ENCODE results near the gene DMBT1.

The DMBT1 gene

DNA sequence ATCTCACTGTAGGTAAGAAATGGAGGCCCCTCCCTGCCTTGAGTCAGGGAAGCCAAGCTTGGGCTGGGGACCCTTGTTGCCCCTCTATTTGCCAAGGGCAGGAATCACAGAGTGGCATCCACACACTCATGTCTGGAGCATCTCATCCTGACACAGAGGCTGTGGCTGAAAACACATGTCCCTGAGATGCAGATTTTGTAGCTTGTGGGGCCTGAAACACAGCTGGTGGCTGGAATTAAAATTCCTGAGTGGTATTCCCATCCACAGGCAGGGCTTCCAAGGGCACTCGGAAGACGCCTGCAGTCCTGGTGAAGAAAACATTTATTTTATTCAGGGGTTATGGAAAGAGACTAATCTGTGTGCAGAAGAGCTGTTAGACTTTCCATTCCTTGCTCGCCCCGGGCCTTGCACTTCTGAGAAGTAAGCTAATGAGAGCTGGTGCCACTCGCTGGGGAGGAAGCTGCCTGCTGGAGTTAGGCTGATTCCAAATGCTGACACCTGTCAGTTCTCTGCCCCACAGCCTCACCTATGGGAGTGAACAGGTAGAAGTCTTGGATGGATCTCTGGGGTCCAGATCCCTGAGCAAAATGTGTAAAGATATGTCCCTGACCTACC, 103.1 kb downstream of the DMBT1 start:
- no peak for DNase-seq (ENCODE audit: low read depth)
- TF ChIP-seq, protein P1, sequence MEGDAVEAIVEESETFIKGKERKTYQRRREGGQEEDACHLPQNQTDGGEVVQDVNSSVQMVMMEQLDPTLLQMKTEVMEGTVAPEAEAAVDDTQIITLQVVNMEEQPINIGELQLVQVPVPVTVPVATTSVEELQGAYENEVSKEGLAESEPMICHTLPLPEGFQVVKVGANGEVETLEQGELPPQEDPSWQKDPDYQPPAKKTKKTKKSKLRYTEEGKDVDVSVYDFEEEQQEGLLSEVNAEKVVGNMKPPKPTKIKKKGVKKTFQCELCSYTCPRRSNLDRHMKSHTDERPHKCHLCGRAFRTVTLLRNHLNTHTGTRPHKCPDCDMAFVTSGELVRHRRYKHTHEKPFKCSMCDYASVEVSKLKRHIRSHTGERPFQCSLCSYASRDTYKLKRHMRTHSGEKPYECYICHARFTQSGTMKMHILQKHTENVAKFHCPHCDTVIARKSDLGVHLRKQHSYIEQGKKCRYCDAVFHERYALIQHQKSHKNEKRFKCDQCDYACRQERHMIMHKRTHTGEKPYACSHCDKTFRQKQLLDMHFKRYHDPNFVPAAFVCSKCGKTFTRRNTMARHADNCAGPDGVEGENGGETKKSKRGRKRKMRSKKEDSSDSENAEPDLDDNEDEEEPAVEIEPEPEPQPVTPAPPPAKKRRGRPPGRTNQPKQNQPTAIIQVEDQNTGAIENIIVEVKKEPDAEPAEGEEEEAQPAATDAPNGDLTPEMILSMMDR (IDR thresholded peaks at IDR 0.05; ENCODE audit: insufficient read depth, low read depth, low read length, missing control alignments): no peak
- no peak overlapping the region for H3K4me3 ChIP-seq (ENCODE audit: low read length)

DNA sequence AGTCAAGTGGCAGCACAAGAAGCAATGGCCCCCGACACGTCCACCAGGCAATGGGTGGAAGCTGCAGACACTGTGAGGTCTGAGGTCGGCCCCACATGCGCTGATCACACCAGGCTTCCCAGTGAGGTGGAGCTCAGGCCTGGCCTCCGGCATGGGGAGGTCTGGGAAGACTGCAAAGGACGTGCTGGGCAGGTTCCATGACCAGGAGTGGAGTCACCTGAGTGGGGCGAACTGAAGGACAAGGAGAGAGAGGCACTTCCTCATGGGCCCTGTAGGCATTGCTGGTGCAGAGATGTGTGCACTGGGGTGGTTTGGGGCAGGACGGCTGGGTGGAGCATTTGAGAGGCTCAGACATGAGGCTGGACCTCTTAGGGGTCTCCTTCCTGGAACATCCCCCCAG, 103.9 kb downstream of the DMBT1 start:
- H3K4me3 ChIP-seq (ENCODE audit: low read length): no peak overlapping the region
- DNase-seq (ENCODE audit: low read depth): no peak
- TF ChIP-seq, protein P1 (IDR thresholded peaks at IDR 0.05; ENCODE audit: insufficient read depth, low read depth, low read length, missing control alignments): no peak

DNA sequence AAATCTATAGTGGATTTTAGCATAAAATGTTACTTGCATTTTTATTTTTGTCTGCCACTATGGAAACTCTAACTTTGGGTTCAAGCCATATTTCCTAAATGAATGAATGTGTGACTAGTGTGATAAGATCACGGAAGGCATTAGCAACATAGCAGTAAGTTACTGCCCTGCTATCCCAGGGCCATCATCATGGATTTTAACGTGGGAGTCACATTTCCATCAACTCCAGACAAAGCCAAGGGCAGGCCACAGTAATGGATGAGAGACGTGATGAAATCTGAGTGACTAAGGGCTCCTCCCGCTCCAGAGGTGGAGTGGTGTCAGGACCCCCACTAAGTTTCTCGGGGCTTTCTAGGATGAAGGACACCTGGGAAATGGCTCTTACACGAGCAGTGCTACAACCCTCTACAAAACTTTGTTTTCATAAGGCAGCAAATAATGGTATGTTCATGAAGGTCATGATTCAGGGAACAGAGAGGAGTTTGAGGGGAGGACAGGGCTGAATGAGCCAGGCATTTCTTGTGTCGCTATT, 104.8 kb downstream of the DMBT1 start:
- H3K4me3 ChIP-seq (ENCODE audit: low read length): no peak overlapping the region
- TF ChIP-seq, protein P1 (IDR thresholded peaks at IDR 0.05; ENCODE audit: insufficient read depth, low read depth, low read length, missing control alignments): no peak
- DNase-seq (ENCODE audit: low read depth): no peak

DNA sequence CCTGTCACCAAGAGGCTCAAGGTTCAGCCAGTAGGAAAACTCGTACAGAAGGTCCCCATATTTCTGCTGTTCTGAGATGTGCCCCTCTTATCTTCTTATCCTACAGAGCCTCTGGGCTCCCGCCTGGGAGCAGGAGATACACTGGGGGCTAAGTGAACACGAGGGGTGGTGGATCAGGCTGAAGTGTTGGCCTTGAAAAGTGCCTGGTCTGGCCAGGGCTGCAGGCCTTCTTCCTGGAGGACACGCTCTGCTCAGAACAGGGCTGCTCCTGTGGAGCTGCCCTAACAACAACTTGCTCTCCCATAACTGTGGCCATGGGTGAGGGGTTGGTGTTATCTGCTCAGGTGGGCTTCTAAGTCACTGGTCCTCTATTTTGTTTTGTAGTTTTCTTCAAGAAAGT, 105.4 kb downstream of the DMBT1 start:
- no peak for DNase-seq (ENCODE audit: low read depth)
- no peak overlapping the region for H3K4me3 ChIP-seq (ENCODE audit: low read length)
- TF ChIP-seq, protein P1 (IDR thresholded peaks at IDR 0.05; ENCODE audit: insufficient read depth, low read depth, low read length, missing control alignments): no peak

DNA sequence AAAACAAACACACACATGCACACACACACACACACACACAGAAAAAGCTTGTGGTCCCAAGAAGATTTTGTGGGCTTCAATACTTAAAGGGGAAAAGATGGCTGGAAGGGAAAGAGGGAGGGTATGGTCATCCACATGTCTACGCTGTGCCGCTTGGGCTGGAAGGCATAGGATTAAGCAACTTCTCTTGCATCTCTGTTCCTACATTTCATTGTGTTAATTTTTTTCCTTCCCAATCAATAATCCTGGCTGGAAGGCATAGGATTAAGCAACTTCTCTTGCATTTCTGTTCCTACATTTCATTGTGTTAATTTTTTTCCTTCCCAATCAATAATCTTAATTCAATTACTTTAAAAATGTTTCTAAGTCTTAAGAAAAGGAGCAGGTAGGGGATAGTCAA, 108.5 kb downstream of the DMBT1 start:
- TF ChIP-seq, protein P1 (IDR thresholded peaks at IDR 0.05; ENCODE audit: insufficient read depth, low read depth, low read length, missing control alignments): no peak
- no peak for DNase-seq (ENCODE audit: low read depth)
- H3K4me3 ChIP-seq (ENCODE audit: low read length): no peak overlapping the region

DNA sequence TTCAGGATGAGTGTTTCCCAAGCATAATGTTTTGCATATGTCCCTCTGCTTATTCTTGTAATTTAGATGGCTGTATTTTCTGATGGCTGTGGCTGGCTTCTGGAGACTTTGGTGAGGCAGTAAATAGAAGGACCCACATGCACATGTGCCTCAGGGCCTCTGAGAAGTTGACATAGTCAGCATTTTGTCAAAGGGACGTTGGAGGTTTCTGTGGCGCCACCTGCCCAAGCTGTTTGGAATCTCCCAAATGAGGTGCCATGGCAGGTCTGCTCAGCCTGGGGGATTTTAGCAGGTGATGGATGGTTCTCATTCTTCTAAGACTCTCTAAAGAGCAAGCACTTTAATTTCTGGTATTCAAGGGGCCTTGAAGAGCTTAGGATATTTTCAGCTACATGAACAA, 109.3 kb downstream of the DMBT1 start:
- TF ChIP-seq, protein P1 (IDR thresholded peaks at IDR 0.05; ENCODE audit: insufficient read depth, low read depth, low read length, missing control alignments): no peak
- no peak overlapping the region for H3K4me3 ChIP-seq (ENCODE audit: low read length)
- no peak for DNase-seq (ENCODE audit: low read depth)

DNA sequence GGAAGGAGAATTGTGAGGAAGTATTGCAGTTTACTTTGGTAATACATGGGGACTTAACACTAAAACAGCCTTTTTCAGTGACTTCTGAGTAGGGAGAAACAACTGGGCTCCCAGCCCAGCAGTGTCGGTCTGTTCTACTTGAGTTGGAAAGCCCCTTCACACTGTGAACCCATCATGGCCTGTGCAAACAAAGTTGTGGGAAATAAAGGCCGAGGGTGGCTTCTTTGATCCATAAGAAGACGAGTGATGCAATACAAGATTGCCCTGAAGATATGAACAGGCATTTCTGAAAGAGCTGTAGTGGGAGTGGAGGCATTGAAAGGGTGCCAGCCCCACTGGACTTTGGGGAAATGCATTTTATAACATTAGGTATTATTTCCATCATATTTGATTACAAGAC, 110.8 kb downstream of the DMBT1 start:
- H3K4me3 ChIP-seq (ENCODE audit: low read length): no peak overlapping the region
- TF ChIP-seq, protein P1 (IDR thresholded peaks at IDR 0.05; ENCODE audit: insufficient read depth, low read depth, low read length, missing control alignments): no peak
- no peak for DNase-seq (ENCODE audit: low read depth)

Measured in epithelial cell of esophagus (primary cell).